NT2/D1 (cell line): ENCODE measurements around the gene CSF2.

Experiments used
- SUZ12 ChIP-seq: IDR thresholded peaks from 2 replicates; pipeline ENCODE4 v1.6.1; 2011; ENCODE audit not compliant: insufficient read length, insufficient read depth; ENCODE audit errors: extremely low read depth
- YY1 ChIP-seq: IDR thresholded peaks from 2 replicates; pipeline ENCODE4 v1.6.1; 2011; ENCODE audit not compliant: insufficient read length, insufficient read depth

DNA sequence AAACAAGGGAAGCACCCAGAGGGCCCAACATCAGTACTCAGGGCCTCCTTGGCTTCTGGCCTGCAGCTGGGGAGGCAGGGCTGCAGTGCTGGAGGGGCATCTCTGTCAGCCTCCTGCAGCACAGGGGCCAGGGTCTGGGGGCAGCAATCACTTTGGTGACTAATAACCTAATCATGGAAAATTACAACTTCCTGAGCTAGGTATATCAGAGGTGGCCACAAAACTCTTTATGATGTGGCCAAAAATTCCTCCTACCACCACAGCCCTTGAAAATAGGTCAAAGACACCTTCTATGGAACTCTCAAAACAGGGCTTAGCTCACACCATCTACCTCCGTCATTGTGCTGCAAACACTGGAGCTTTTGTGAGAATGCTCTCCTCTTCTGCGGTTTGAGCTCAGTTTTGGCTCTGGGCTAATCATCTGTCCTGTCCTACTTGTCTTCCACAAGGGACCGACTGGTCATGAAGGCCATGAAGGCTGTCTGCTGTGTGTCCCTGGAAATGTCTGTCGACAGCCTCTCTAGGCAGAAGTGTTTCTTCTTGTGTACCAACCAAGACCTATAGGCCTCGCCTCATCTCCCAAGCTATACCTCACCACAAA is 28.6 kb downstream of the CSF2 start:
- TF ChIP-seq YY1 (no peak), SUZ12 (no peak)
